Neutrophil (primary cell): Measurements from ENCODE around the gene ANO10.

Source experiments
- H3K27ac ChIP-seq: fragments of 200-600 bp; sonication (generic); 2 replicates; pipeline ENCODE4 v1.5.1; 2016; ENCODE audit warnings: mild to moderate bottlenecking, moderate library complexity
- H3K27me3 ChIP-seq: fragments of 200-600 bp; sonication (generic); 2 replicates; pipeline ENCODE4 v1.6.0; 2016; ENCODE audit warnings: mild to moderate bottlenecking
- H3K36me3 ChIP-seq: fragments of 200-600 bp; sonication (generic); 2 replicates; pipeline ENCODE4 v1.5.1; 2017
- H3K4me1 ChIP-seq, 2 experiments: fragments of 200-600 bp in 1 of 2; sonication (generic) in 1 of 2; 1 replicate in 1 of 2; 2 replicates in 1 of 2; pipeline versions ENCODE4 v1.5.1 to v1.6.1; 2013 to 2016; ENCODE audit warnings: low read depth in 1 of 2, low read length in 1 of 2, mild to moderate bottlenecking in 1 of 2, moderate library complexity in 1 of 2; ENCODE audit not compliant: control insufficient read depth in 1 of 2, insufficient read depth in 1 of 2
- H3K4me3 ChIP-seq, 2 experiments: fragments of 200-600 bp in 1 of 2; sonication (generic) in 1 of 2; 1 replicate in 1 of 2; 2 replicates in 1 of 2; pipeline ENCODE4 v1.5.1; 2013 to 2016; ENCODE audit warnings: low read depth in 1 of 2, low read length in 1 of 2, mild to moderate bottlenecking in 1 of 2, moderate library complexity in 1 of 2
- H3K9me3 ChIP-seq: fragments of 200-600 bp; sonication (generic); 2 replicates; pipeline ENCODE4 v1.5.1; 2016
- CTCF ChIP-seq: fragments of 200-600 bp; sonication (generic); IDR thresholded peaks from 2 replicates; pipeline ENCODE4 v1.5.1; 2016; ENCODE audit warnings: antibody characterized with exemption

The ANO10 gene

GRCh38 chr3:43334976-43335375 is 286.8 kb downstream of the ANO10 start:
- peak overlapping the region; percentile 30 for H3K27ac ChIP-seq
- peaks cover 26 to 30% of the 10 kb centered on the region in 2 experiments for H3K4me1 ChIP-seq
- no peaks in the 10 kb centered on the region for H3K27me3 ChIP-seq
- H3K9me3 ChIP-seq = no peaks in the 10 kb centered on the region
- TF ChIP-seq CTCF = no peak
- peaks cover 49% of the 10 kb centered on the region for H3K36me3 ChIP-seq
- no peak overlapping the region for H3K4me3 ChIP-seq

- H3K27ac ChIP-seq = peak overlapping the region; percentile 67
- H3K27me3 ChIP-seq = no peaks in the 10 kb centered on the region
- TF ChIP-seq CTCF = no peak
- peaks cover 21% of the 10 kb centered on the region for H3K36me3 ChIP-seq
- H3K9me3 ChIP-seq = no peaks in the 10 kb centered on the region
- H3K4me1 ChIP-seq = peaks cover 49 to 59% of the 10 kb centered on the region in 2 experiments
- no peak overlapping the region for H3K4me3 ChIP-seq
Observed at GRCh38 chr3:43331381-43331780, 290.4 kb downstream of the ANO10 start.

- H3K4me1 ChIP-seq = peaks cover 53 to 63% of the 10 kb centered on the region in 2 experiments
- peak overlapping the region; percentile 67 for H3K27ac ChIP-seq
- TF ChIP-seq CTCF = no peak
- H3K9me3 ChIP-seq = no peaks in the 10 kb centered on the region
- H3K36me3 ChIP-seq = peaks cover 21% of the 10 kb centered on the region
- H3K27me3 ChIP-seq = no peaks in the 10 kb centered on the region
- no peak overlapping the region for H3K4me3 ChIP-seq
Observed at GRCh38 chr3:43330981-43331380, 290.8 kb downstream of the ANO10 start.

GRCh38 chr3:43328653-43329052 is 293.2 kb downstream of the ANO10 start:
- TF ChIP-seq CTCF = no peak
- Histone ChIP-seq H3K4me1 (peaks cover 66 to 79% of the 10 kb centered on the region in 2 experiments), H3K4me3 (no peak overlapping the region), H3K9me3 (no peaks in the 10 kb centered on the region), H3K36me3 (peaks cover 15% of the 10 kb centered on the region), H3K27me3 (no peaks in the 10 kb centered on the region), H3K27ac (peak overlapping the region; percentile 58)

- Histone ChIP-seq H3K4me3 (no peak overlapping the region), H3K36me3 (peaks cover 6% of the 10 kb centered on the region), H3K27ac (peak overlapping the region; percentile 67), H3K27me3 (no peaks in the 10 kb centered on the region), H3K9me3 (no peaks in the 10 kb centered on the region), H3K4me1 (peaks cover 62 to 74% of the 10 kb centered on the region in 2 experiments)
- no peak for TF ChIP-seq CTCF
Observed at GRCh38 chr3:43327582-43327979, 294.2 kb downstream of the ANO10 start.
